PC-3 (cell line): ENCODE data around the gene COLGALT1. TPM values are rescaled to one million over a fixed set of nuclear protein-coding genes. Genes with fewer than 3 reads are reported as not detected.

Experiments used
- ATAC-seq: fragments of 200-7000 bp; cut with Tn5 transposase; 2 replicates; pipeline ENCODE4 v1.9.1; 2020; ENCODE audit warnings: mild to moderate bottlenecking, moderate library complexity
- BruUV-seq: library from RNA; stranded (reverse); fragments of 400-500 nt; replicated peaks from 2 replicates; lab custom pipeline; 2021; lab: Mats Ljungman, UMichigan
- CTCF ChIA-PET: fragments of 300-600 bp; sonication (Branson Sonifier 250); formaldehyde crosslinking; loops from one replicate; lab custom pipeline; 2022; ENCODE audit warnings: antibody characterized with exemption; lab: Charles Lee
- POLR2A ChIA-PET: fragments of 300-600 bp; sonication (Branson Sonifier 250); formaldehyde crosslinking; loops from one replicate; lab custom pipeline; 2022; ENCODE audit warnings: antibody characterized with exemption; ENCODE audit not compliant: unreplicated experiment; lab: Charles Lee
- DNase-seq: peaks from one replicate; pipeline ENCODE4 v3.0.0-alpha.2; 2015
- H2AFZ ChIP-seq: fragments of 300-600 bp; sonication (generic); 2 replicates; pipeline ENCODE4 v1.6.0; 2016; ENCODE audit warnings: antibody characterized with exemption, low read length
- H3F3A ChIP-seq: fragments of 300-600 bp; sonication (generic); one replicate; pipeline ENCODE4 v1.6.0; 2017; ENCODE audit warnings: antibody characterized with exemption, low read length, control low read depth, mild to moderate bottlenecking; ENCODE audit not compliant: unreplicated experiment
- H3K27ac ChIP-seq: fragments of 300-600 bp; sonication (generic); 2 replicates; pipeline ENCODE4 v1.5.1; 2016; ENCODE audit warnings: mild to moderate bottlenecking, low read length
- H3K27me3 ChIP-seq: fragments of 300-600 bp; sonication (generic); 2 replicates; pipeline ENCODE4 v1.6.1; 2016; ENCODE audit warnings: low read length, mixed read lengths
- H3K36me3 ChIP-seq: fragments of 300-600 bp; sonication (generic); 2 replicates; pipeline ENCODE4 v1.6.1; 2016; ENCODE audit warnings: low read depth, mixed run types, low read length, mixed read lengths
- H3K4me1 ChIP-seq: fragments of 300-600 bp; sonication (generic); 2 replicates; pipeline ENCODE4 v1.5.1; 2016; ENCODE audit warnings: low read length; ENCODE audit not compliant: insufficient read depth
- H3K4me2 ChIP-seq: fragments of 300-600 bp; sonication (generic); 2 replicates; pipeline ENCODE4 v1.6.0; 2016; ENCODE audit warnings: low read length
- H3K4me3 ChIP-seq: fragments of 300-600 bp; sonication (generic); 2 replicates; pipeline ENCODE4 v1.5.1; 2016; ENCODE audit warnings: mild to moderate bottlenecking, low read length, mixed read lengths
- H3K79me2 ChIP-seq: fragments of 300-600 bp; sonication (generic); 2 replicates; pipeline ENCODE4 v1.6.1; 2017; ENCODE audit warnings: low read length, mixed read lengths
- H3K9ac ChIP-seq: fragments of 300-600 bp; sonication (generic); 2 replicates; pipeline ENCODE4 v1.6.0; 2016; ENCODE audit warnings: mild to moderate bottlenecking, low read length
- H3K9me2 ChIP-seq: fragments of 300-600 bp; sonication (generic); replicated peaks from 2 replicates; pipeline ENCODE4 v1.6.1; 2016; ENCODE audit warnings: mixed run types, low read length, mixed read lengths
- H3K9me3 ChIP-seq: fragments of 300-600 bp; sonication (generic); 2 replicates; pipeline ENCODE4 v1.6.1; 2016; ENCODE audit warnings: low read length, mixed read lengths
- H4K20me1 ChIP-seq: fragments of 300-600 bp; sonication (generic); 2 replicates; pipeline ENCODE4 v1.6.1; 2016; ENCODE audit warnings: low read length, mixed read lengths
- EZH2 ChIP-seq: fragments of 300-600 bp; sonication (generic); IDR thresholded peaks from one replicate; pipeline ENCODE4 v1.6.1; 2017; ENCODE audit warnings: antibody characterized with exemption, mild to moderate bottlenecking, low read length; ENCODE audit not compliant: unreplicated experiment
- EZH2phosphoT487 ChIP-seq: fragments of 300-600 bp; sonication (generic); IDR thresholded peaks from 2 replicates; pipeline ENCODE4 v1.6.1; 2018; ENCODE audit warnings: mild to moderate bottlenecking, antibody characterized with exemption, low read length, borderline replicate concordance
- intact Hi-C: fragments of 100-400 bp; cut with micrococcal nuclease; formaldehyde crosslinking; loops from 2 replicates; pipeline ENCODE4 v1.9.0; 2023
- total RNA-seq: library from RNA; depleted of rRNA; stranded (reverse); fragments of >200 nt; gene quantifications from 2 replicates; pipeline ENCODE4 v1.2.3, GENCODE V29; 2014
- TF ChIP-seq, protein P1 (sequence below): fragments of 300-600 bp; sonication (generic); conservative IDR thresholded peaks from 2 replicates; pipeline ENCODE4 v1.5.1; 2017; ENCODE audit warnings: antibody characterized with exemption, low read depth, mild to moderate bottlenecking, low read length

The COLGALT1 gene
- total RNA-seq, 1 experiment from 2014 or later, result 80.7 TPM

DNA sequence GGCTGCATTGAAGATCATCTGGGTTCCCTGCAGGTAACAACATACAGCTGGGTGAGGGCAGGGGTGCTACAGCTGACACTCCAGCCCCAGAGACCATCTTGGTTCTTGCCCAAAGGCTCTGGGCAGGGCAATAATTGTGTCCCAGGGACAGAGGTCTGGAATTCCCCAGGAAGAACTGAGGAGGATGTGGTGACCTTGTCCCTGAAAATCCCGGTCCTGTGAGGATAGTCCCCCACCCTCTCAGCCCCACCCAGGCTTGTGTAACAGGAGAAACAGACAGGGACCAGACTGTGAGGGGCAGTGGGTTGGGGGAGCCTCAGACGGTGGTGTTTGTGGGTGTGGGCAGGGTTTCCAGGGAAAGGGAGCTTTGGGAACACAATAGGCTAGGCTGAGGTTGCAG lies 63.5 kb downstream of the COLGALT1 start:
- Histone ChIP-seq H3K9me2 (no peaks in the 10 kb centered on the region), H3K9me3 (no peaks in the 10 kb centered on the region), H3K4me3 (no peak overlapping the region), H4K20me1 (no peaks in the 10 kb centered on the region), H2AFZ (no peak overlapping the region), H3F3A (no peaks in the 10 kb centered on the region), H3K4me1 (no peaks in the 10 kb centered on the region), H3K36me3 (no peaks in the 10 kb centered on the region), H3K27ac (no peak overlapping the region), H3K79me2 (no peaks in the 10 kb centered on the region), H3K4me2 (no peak overlapping the region), H3K27me3 (no peaks in the 10 kb centered on the region), H3K9ac (no peak overlapping the region)
- DNase-seq (no peak), ATAC-seq (no peak)
- TF ChIP-seq, protein P1, sequence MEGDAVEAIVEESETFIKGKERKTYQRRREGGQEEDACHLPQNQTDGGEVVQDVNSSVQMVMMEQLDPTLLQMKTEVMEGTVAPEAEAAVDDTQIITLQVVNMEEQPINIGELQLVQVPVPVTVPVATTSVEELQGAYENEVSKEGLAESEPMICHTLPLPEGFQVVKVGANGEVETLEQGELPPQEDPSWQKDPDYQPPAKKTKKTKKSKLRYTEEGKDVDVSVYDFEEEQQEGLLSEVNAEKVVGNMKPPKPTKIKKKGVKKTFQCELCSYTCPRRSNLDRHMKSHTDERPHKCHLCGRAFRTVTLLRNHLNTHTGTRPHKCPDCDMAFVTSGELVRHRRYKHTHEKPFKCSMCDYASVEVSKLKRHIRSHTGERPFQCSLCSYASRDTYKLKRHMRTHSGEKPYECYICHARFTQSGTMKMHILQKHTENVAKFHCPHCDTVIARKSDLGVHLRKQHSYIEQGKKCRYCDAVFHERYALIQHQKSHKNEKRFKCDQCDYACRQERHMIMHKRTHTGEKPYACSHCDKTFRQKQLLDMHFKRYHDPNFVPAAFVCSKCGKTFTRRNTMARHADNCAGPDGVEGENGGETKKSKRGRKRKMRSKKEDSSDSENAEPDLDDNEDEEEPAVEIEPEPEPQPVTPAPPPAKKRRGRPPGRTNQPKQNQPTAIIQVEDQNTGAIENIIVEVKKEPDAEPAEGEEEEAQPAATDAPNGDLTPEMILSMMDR, result no peak
- TF ChIP-seq EZH2phosphoT487 (no peak), EZH2 (no peak)
- POLR2A ChIA-PET, result no interaction called here
- CTCF ChIA-PET, result no interaction called here
- no TSS peak for BruUV-seq
- intact Hi-C loops, result loop anchor here (5.0 kb wide), 1 partner anchor 223 kb away; no protein-coding TSS in a partner anchor

DNA sequence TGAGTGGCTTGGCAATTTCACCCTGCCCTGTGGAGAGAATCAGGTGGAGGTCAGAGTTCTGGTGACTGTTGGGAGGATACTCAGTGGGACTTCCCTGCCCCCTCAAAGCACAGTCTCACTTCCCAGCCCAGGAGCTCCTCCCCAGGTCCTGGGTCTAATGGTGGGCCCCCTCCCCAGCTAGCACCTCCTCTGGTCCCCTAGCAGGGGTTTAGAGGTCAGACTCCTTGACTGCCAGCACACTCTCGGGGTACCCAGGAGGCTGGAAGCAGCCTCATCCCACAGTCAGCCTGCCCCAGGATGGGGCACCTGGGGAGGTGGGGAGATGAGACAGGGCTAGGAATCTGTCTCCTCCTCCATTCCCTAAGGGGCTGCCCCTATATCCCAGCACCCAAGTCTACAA lies 65.2 kb downstream of the COLGALT1 start:
- no peak for DNase-seq
- BruUV-seq, result no TSS peak
- no peak overlapping the region for H3K4me2 ChIP-seq
- H3K79me2 ChIP-seq, result no peaks in the 10 kb centered on the region
- H3K36me3 ChIP-seq, result no peaks in the 10 kb centered on the region
- ChIA-PET CTCF (no interaction called here), POLR2A (no interaction called here)
- H3K9ac ChIP-seq, result no peak overlapping the region
- H3K9me2 ChIP-seq, result no peaks in the 10 kb centered on the region
- H3F3A ChIP-seq, result no peaks in the 10 kb centered on the region
- H3K4me1 ChIP-seq, result no peaks in the 10 kb centered on the region
- H2AFZ ChIP-seq, result no peak overlapping the region
- no peaks in the 10 kb centered on the region for H4K20me1 ChIP-seq
- no peak for ATAC-seq
- TF ChIP-seq EZH2phosphoT487 (no peak), EZH2 (no peak)
- TF ChIP-seq, protein P1, result no peak
- no peaks in the 10 kb centered on the region for H3K27me3 ChIP-seq
- no peaks in the 10 kb centered on the region for H3K9me3 ChIP-seq
- H3K4me3 ChIP-seq, result no peak overlapping the region
- intact Hi-C loops, result no loop called here
- no peak overlapping the region for H3K27ac ChIP-seq

DNA sequence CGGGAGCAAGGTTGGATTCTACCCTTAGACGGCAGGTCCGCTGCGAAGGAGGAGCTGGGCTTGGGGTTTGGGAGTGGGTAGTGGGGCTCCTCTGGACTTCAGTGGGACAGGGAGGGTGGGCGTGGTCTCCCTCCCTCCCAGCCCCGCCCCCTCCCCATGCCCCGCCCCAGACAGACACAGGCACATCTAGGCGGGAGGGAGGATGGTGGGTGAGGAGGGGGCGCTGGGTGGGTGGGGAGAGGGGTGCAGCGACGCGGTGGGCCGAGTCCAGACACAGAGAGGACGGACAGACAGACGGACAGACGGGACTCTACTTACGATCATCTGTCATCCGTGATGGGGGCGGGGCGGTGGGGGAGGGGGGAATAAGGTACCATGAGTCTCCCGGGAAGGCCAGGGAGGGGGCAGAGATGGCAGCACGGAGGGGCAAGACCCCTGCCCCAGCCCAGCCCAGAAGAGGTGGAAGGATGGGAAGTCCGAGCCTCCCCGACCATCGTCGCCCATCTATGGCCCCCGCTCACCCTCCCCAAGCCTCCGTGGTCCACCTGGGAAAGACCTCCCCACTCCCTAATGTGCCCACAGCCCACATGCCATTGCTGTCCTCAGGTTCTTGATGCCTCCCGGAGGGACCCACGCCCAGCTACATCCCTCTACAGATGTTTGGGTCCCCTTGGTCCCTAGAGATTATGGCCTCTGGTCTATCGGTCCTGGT lies 67.9 kb downstream of the COLGALT1 start:
- CTCF ChIA-PET, result no interaction called here
- Histone ChIP-seq H3K4me2 (no peak overlapping the region), H3K9me2 (no peaks in the 10 kb centered on the region), H3K4me1 (no peaks in the 10 kb centered on the region), H3K27me3 (no peaks in the 10 kb centered on the region), H2AFZ (no peak overlapping the region), H3K9me3 (no peaks in the 10 kb centered on the region), H3F3A (no peaks in the 10 kb centered on the region), H3K36me3 (no peaks in the 10 kb centered on the region), H3K4me3 (no peak overlapping the region), H3K9ac (no peak overlapping the region), H3K79me2 (no peaks in the 10 kb centered on the region), H3K27ac (no peak overlapping the region), H4K20me1 (no peaks in the 10 kb centered on the region)
- ATAC-seq (no peak), DNase-seq (no peak)
- intact Hi-C loops, result no loop called here
- TF ChIP-seq EZH2phosphoT487 (no peak), EZH2 (no peak)
- TF ChIP-seq, protein P1, result no peak
- POLR2A ChIA-PET, result no interaction called here
- no TSS peak for BruUV-seq
